ENCODE measurements around the gene SERPINA9. TPM values are rescaled to one million over a fixed set of nuclear protein-coding genes. Genes with fewer than 3 reads are reported as not detected.

The SERPINA9 gene
- total and polyA plus RNA-seq, 2 experiments from 2014 or later: 0.60 TPM; not detected in 1

DNA sequence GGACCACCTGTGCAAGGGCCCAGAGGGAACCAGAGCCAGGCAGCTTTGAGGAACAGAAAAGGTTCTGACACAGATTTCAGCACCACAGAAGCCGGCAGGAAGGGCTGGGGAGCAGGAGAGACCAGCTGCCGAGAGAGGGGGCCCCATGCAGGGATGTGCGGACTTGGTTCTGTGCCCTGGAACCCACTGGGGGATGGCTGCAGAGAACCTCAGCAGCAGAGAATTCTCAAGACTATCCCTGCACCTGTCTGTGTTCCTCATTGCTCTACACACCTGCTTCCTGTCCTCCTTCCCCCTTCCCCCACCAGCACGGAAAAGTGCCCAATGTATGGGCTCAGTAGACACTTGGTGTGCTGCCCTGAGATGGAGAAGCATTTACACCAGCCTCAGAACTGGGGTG is 3.2 kb downstream of the SERPINA9 start:
- Histone ChIP-seq H4K20me1 (ENCODE audit: insufficient read depth, poor library complexity, severe bottlenecking) (no peaks in the 10 kb centered on the region), H3K4me1 (ENCODE audit: insufficient read depth) (no peaks in the 10 kb centered on the region), H3K4me2 (no peak overlapping the region), H3K27me3 (no peaks in the 10 kb centered on the region), H3K9me2 (replicated peaks; ENCODE audit: insufficient read depth) (no peaks in the 10 kb centered on the region), H3K9me3 (ENCODE audit: low read depth) (no peaks in the 10 kb centered on the region), H3K4me3 (no peak overlapping the region), H3K79me2 (no peaks in the 10 kb centered on the region), H2AFZ (no peak overlapping the region), H3K36me3 (replicated peaks; ENCODE audit: insufficient read depth, low read depth) (no peaks in the 10 kb centered on the region), H3K27ac (no peak overlapping the region)
- 83% methylated on average over 4 of the region's 4 CpGs for WGBS (ENCODE audit: low lambda C conversion rate, missing lambda C conversion rate)
- TF ChIP-seq, protein P1, sequence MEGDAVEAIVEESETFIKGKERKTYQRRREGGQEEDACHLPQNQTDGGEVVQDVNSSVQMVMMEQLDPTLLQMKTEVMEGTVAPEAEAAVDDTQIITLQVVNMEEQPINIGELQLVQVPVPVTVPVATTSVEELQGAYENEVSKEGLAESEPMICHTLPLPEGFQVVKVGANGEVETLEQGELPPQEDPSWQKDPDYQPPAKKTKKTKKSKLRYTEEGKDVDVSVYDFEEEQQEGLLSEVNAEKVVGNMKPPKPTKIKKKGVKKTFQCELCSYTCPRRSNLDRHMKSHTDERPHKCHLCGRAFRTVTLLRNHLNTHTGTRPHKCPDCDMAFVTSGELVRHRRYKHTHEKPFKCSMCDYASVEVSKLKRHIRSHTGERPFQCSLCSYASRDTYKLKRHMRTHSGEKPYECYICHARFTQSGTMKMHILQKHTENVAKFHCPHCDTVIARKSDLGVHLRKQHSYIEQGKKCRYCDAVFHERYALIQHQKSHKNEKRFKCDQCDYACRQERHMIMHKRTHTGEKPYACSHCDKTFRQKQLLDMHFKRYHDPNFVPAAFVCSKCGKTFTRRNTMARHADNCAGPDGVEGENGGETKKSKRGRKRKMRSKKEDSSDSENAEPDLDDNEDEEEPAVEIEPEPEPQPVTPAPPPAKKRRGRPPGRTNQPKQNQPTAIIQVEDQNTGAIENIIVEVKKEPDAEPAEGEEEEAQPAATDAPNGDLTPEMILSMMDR (IDR thresholded peaks at IDR 0.05; ENCODE audit: poor library complexity): no peak
- TF ChIP-seq EZH2 (IDR thresholded peaks at IDR 0.05; ENCODE audit: borderline replicate concordance) (no peak), EZH2phosphoT487 (IDR thresholded peaks at IDR 0.05; ENCODE audit: low read depth, severe bottlenecking, unreplicated experiment) (no peak)
- no peak for DNase-seq (ENCODE audit: low spot score)

DNA sequence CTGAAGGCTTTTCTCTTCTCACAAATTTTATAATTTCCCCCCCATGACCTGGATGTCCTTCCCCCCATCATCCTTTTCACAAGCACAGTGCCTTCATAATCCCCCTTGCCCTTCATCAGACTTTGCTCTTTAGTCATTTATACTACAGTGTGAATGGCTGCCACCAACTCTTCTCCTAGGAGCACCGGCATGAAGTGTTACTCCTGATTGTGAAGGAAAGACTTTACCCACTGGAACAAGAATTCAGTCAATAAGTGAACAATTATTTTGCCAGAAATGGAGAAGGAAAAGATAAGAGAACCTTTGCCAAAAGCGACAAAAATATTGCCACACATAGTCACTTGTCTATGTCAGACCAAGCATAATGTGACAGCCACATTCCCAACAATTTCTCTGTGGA is 5.0 kb downstream of the SERPINA9 start:
- H3K79me2 ChIP-seq: no peaks in the 10 kb centered on the region
- H3K27me3 ChIP-seq: no peaks in the 10 kb centered on the region
- no peak overlapping the region for H2AFZ ChIP-seq
- WGBS (ENCODE audit: low lambda C conversion rate, missing lambda C conversion rate): 87% methylated on average over 2 of the region's 2 CpGs
- TF ChIP-seq, protein P1 (IDR thresholded peaks at IDR 0.05; ENCODE audit: poor library complexity): no peak
- TF ChIP-seq EZH2phosphoT487 (IDR thresholded peaks at IDR 0.05; ENCODE audit: low read depth, severe bottlenecking, unreplicated experiment) (no peak), EZH2 (IDR thresholded peaks at IDR 0.05; ENCODE audit: borderline replicate concordance) (no peak)
- no peaks in the 10 kb centered on the region for H3K4me1 ChIP-seq (ENCODE audit: insufficient read depth)
- no peak overlapping the region for H3K4me2 ChIP-seq
- H3K4me3 ChIP-seq: no peak overlapping the region
- H3K27ac ChIP-seq: no peak overlapping the region
- H3K9me2 ChIP-seq (replicated peaks; ENCODE audit: insufficient read depth): no peaks in the 10 kb centered on the region
- no peaks in the 10 kb centered on the region for H3K36me3 ChIP-seq (replicated peaks; ENCODE audit: insufficient read depth, low read depth)
- no peak for DNase-seq (ENCODE audit: low spot score)
- no peaks in the 10 kb centered on the region for H3K9me3 ChIP-seq (ENCODE audit: low read depth)
- no peaks in the 10 kb centered on the region for H4K20me1 ChIP-seq (ENCODE audit: insufficient read depth, poor library complexity, severe bottlenecking)

DNA sequence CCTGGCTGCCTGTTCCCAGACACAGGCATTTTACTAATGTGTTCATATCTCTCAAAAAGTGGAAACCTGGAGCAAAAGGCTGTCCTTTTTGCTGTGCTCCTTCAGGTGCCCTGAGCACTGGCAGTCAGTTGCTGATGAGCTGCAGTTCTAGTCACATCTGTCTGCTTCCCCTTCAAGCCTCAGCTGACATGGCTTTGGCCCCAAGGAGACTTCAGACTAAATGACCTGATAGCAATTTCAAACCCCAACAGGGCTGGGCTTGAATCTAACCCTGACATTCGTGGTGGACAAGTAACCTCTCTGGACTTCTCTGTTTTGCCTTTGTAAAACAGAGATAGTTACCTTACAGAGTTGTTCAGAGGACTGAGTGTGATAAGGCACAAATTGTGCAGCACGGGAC is 5.7 kb downstream of the SERPINA9 start:
- H3K4me2 ChIP-seq: no peak overlapping the region
- H3K4me1 ChIP-seq (ENCODE audit: insufficient read depth): no peaks in the 10 kb centered on the region
- H3K36me3 ChIP-seq (replicated peaks; ENCODE audit: insufficient read depth, low read depth): no peaks in the 10 kb centered on the region
- H3K79me2 ChIP-seq: no peaks in the 10 kb centered on the region
- H3K27ac ChIP-seq: no peak overlapping the region
- no peaks in the 10 kb centered on the region for H3K9me3 ChIP-seq (ENCODE audit: low read depth)
- H4K20me1 ChIP-seq (ENCODE audit: insufficient read depth, poor library complexity, severe bottlenecking): no peaks in the 10 kb centered on the region
- 68% methylated on average over 2 of the region's 2 CpGs for WGBS (ENCODE audit: low lambda C conversion rate, missing lambda C conversion rate)
- H3K4me3 ChIP-seq: no peak overlapping the region
- no peak for DNase-seq (ENCODE audit: low spot score)
- H3K9me2 ChIP-seq (replicated peaks; ENCODE audit: insufficient read depth): no peaks in the 10 kb centered on the region
- TF ChIP-seq, protein P1 (IDR thresholded peaks at IDR 0.05; ENCODE audit: poor library complexity): no peak
- TF ChIP-seq EZH2phosphoT487 (IDR thresholded peaks at IDR 0.05; ENCODE audit: low read depth, severe bottlenecking, unreplicated experiment): no peak
- H2AFZ ChIP-seq: no peak overlapping the region
- H3K27me3 ChIP-seq: no peaks in the 10 kb centered on the region

DNA sequence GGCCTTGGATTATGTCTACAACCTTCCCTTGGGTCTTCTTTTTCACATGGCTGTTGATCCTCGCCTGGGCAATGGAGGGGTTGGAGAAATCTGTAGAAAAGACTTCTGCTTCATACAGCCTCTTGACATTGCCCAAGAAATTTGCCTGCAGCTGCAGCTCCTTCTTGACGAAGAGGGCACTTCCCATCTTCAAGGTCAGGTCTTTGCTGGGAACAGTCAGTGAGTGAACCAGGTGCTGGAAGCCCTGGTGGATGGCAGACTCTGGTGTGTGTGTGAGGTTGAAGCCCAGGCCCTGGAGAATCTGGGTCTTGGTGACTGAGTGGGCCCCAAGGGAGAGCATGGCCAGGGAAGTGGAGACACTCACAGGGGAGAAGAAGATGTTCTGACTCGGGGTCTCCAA is 6.7 kb downstream of the SERPINA9 start:
- Histone ChIP-seq H2AFZ (no peak overlapping the region), H3K79me2 (no peaks in the 10 kb centered on the region), H4K20me1 (ENCODE audit: insufficient read depth, poor library complexity, severe bottlenecking) (no peaks in the 10 kb centered on the region), H3K4me1 (ENCODE audit: insufficient read depth) (no peaks in the 10 kb centered on the region), H3K27ac (no peak overlapping the region), H3K9me3 (ENCODE audit: low read depth) (no peaks in the 10 kb centered on the region), H3K4me2 (no peak overlapping the region), H3K4me3 (no peak overlapping the region), H3K27me3 (no peaks in the 10 kb centered on the region), H3K9me2 (replicated peaks; ENCODE audit: insufficient read depth) (no peaks in the 10 kb centered on the region), H3K36me3 (replicated peaks; ENCODE audit: insufficient read depth, low read depth) (no peaks in the 10 kb centered on the region)
- WGBS (ENCODE audit: low lambda C conversion rate, missing lambda C conversion rate): 87% methylated on average over 3 of the region's 3 CpGs
- no peak for DNase-seq (ENCODE audit: low spot score)
- TF ChIP-seq EZH2phosphoT487 (IDR thresholded peaks at IDR 0.05; ENCODE audit: low read depth, severe bottlenecking, unreplicated experiment) (no peak), EZH2 (IDR thresholded peaks at IDR 0.05; ENCODE audit: borderline replicate concordance) (no peak)
- TF ChIP-seq, protein P1 (IDR thresholded peaks at IDR 0.05; ENCODE audit: poor library complexity): no peak

Data from hepatocyte (in vitro differentiated cells).